CD8-positive, alpha-beta memory T cell (primary cell): ENCODE data around the gene RWDD4. TPM values are rescaled to one million over a fixed set of nuclear protein-coding genes. Genes with fewer than 3 reads are reported as not detected.

Experiments
- CTCF ChIA-PET: fragments of 350-600 bp; sonication (Branson Sonifier 250); formaldehyde crosslinking; loops from one replicate; lab custom pipeline; 2021; ENCODE audit warnings: antibody characterized with exemption; lab: Charles Lee
- POLR2A ChIA-PET: fragments of 350-600 bp; sonication (Branson Sonifier 250); formaldehyde crosslinking; loops from one replicate; lab custom pipeline; 2021; ENCODE audit warnings: antibody characterized with exemption; lab: Charles Lee
- DNase-seq, 5 donors: peaks; one replicate each; pipeline versions ENCODE4 v3.0.0 to v3.0.0-alpha.2; 2020 to 2022; ENCODE audit warnings: mixed read lengths in 1 of 5
- H3K27ac ChIP-seq: one replicate; pipeline ENCODE4 v1.7.0; 2013; ENCODE audit warnings: low read depth, mild to moderate bottlenecking, low read length, moderate library complexity
- H3K27me3 ChIP-seq: 2 replicates; pipeline ENCODE4 v1.7.0; 2013; ENCODE audit warnings: low read length, mild to moderate bottlenecking; ENCODE audit not compliant: insufficient read depth, poor library complexity, severe bottlenecking
- H3K36me3 ChIP-seq: 2 replicates; pipeline ENCODE4 v1.7.0; 2013; ENCODE audit warnings: mild to moderate bottlenecking, low read length, moderate library complexity; ENCODE audit not compliant: insufficient read depth
- H3K4me1 ChIP-seq: 2 replicates; pipeline ENCODE4 v1.7.0; 2013; ENCODE audit warnings: mild to moderate bottlenecking, low read length, moderate library complexity; ENCODE audit not compliant: insufficient read depth
- H3K4me3 ChIP-seq: 2 replicates; pipeline ENCODE4 v1.7.0; 2013; ENCODE audit warnings: mild to moderate bottlenecking, low read length
- H3K9me3 ChIP-seq: 2 replicates; pipeline ENCODE4 v1.7.0; 2013; ENCODE audit warnings: mild to moderate bottlenecking, low read length
- H3K27ac Mint-ChIP-seq, 8 donors: one replicate each; pipeline ENCODE4 v1.8.0; 2020 to 2021; ENCODE audit warnings: mixed read lengths in 8 of 8, mild to moderate bottlenecking in 6 of 8, inconsistent platforms in 3 of 8, moderate library complexity in 3 of 8
- H3K27me3 Mint-ChIP-seq, 2 donors: one replicate each; pipeline ENCODE4 v1.8.0; 2020 to 2021; ENCODE audit warnings: mixed read lengths in 2 of 2, mild to moderate bottlenecking in 1 of 2, moderate library complexity in 1 of 2
- H3K36me3 Mint-ChIP-seq, 3 donors: one replicate each; pipeline ENCODE4 v1.8.0; 2020 to 2021; ENCODE audit warnings: mixed read lengths in 3 of 3, inconsistent platforms in 1 of 3, mild to moderate bottlenecking in 1 of 3
- H3K4me1 Mint-ChIP-seq, 3 donors: one replicate each; pipeline ENCODE4 v1.8.0; 2020 to 2021; ENCODE audit warnings: mixed read lengths in 3 of 3, inconsistent platforms in 1 of 3, mild to moderate bottlenecking in 1 of 3
- H3K4me3 Mint-ChIP-seq, 7 donors: one replicate each; pipeline ENCODE4 v1.8.0; 2020 to 2021; ENCODE audit warnings: mixed read lengths in 7 of 7, mild to moderate bottlenecking in 6 of 7, moderate library complexity in 4 of 7, inconsistent platforms in 2 of 7
- H3K9me3 Mint-ChIP-seq, 5 donors: one replicate each; pipeline ENCODE4 v1.8.0; 2020 to 2022; ENCODE audit warnings: mixed read lengths in 5 of 5, mild to moderate bottlenecking in 3 of 5, moderate library complexity in 2 of 5, inconsistent platforms in 1 of 5
- polyA plus RNA-seq: library from polyadenylated mRNA; unstranded; fragments of 300-500 nt; fragmentation: Illumina TruSeq; gene quantifications from one replicate; pipeline ENCODE4 v1.2.3, GENCODE V29; 2021
- total RNA-seq, 2 experiments: library from RNA; stranded (reverse); gene quantifications; one replicate each; pipeline ENCODE4 v1.2.3, GENCODE V29; 2021

The RWDD4 gene
- 10 to 100 TPM; 28.4 to 30.8 TPM for total RNA-seq
- polyA plus RNA-seq, result 21.3 TPM

DNA sequence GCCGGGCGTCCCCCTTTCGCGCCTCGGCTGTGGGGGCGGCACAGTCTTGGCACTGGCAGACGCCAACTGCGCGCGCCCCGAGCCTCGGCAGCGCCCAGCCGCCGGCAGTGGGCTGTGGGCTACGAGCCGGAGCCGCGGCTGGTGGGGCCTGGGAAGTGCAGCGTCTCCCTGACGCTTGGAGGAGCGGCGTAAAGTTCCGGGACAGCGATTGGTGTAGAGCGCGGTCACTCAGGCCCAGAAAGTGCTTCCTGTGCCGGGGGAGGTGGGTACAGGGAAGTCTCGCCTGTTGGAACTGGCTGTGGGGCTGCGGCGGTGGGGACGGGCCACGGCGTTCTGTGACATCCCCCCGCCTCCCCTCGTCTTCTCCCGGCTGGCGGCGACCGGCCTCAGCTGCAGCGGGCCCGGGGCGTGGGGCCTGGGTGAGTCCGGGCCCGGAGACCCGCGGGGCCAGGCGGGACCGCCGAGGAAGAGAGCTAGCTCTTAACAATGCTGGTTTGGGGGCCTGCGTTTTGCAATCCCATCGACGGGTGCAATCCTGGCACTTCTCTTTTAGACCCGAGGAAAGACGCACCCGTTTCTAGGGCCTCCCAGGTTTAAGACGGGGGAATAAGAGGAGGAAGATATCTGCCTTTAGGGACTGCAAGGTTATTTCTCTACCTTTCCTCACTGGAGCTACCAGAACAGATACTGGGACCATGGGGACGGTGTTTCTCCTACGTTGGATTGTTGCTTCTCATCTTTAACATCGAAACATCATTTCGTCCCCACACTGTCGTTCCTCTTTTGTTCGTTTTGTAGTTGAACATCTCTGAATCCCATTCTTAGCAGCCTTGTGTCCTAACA is at the start of gene RWDD4, which contains the start of gene TRAPPC11:
TSS of gene RWDD4 (minus strand) at position 157 of the 843 bp plus-strand sequence. CDS start 233 bp downstream, outside the sequence.
TSS of gene TRAPPC11 (plus strand) at position 265 of the 843 bp plus-strand sequence. CDS start 4,575 bp downstream, outside the sequence.
- Mint-ChIP-seq H3K27me3 (no peaks in the 10 kb centered on the region), H3K9me3 (no peaks in the 10 kb centered on the region), H3K4me3 (peak within 1 kb of the TSS; percentile 93 to 98 (median 96)), H3K36me3 (peaks cover 0 to 21% (median 4%) of the 10 kb centered on the region in 3 donors), H3K27ac (peak within 1 kb of the TSS; percentile 92 to 99 (median 98)), H3K4me1 (peaks cover 35 to 57% (median 50%) of the 10 kb centered on the region in 3 donors)
- Histone ChIP-seq H3K36me3 (peaks cover under 1% of the 10 kb centered on the region), H3K27me3 (no peaks in the 10 kb centered on the region), H3K4me1 (peaks cover 30% of the 10 kb centered on the region), H3K27ac (peak within 1 kb of the TSS; percentile 79), H3K9me3 (no peaks in the 10 kb centered on the region), H3K4me3 (peak within 1 kb of the TSS; percentile 80)
- ChIA-PET POLR2A (interaction anchor here (0.6 to 0.8 kb wide), 2 partner anchors 152 to 155 kb away, joined by 3 to 4 read pairs; no protein-coding TSS in a partner anchor), CTCF (interaction anchor here (1.0 to 1.5 kb wide), 2 partner anchors 12 to 155 kb away, joined by 3 to 5 read pairs; no protein-coding TSS in a partner anchor)
- peak; percentile 95 to 98 (median 97) for DNase-seq

DNA sequence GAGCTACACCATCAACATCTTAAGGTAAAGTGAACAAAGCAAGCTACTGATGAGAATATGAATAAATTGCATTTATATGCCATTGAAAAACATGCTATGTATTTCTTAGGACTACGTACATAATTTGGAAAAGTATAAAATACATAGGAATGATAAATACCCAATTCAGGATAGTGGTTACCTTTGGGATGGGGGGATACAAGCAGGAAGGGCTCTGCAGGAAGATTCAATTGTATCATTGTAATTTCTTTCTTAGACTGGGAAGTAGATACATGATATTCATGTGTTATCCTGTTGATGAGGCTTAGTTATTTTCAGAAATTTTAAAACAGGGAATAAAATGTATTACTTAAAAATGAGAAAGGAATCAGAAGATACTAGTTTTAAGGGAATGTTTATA is 43.5 kb upstream of the RWDD4 start:
- Mint-ChIP-seq H3K9me3 (no peaks in the 10 kb centered on the region), H3K4me3 (no peak overlapping the region), H3K4me1 (peaks cover 0 to 2% (median 0%) of the 10 kb centered on the region in 3 donors), H3K27me3 (no peaks in the 10 kb centered on the region), H3K27ac (peak overlapping the region in 1 of 8 donors; percentile 25), H3K36me3 (peaks cover 19 to 82% (median 35%) of the 10 kb centered on the region in 3 donors)
- POLR2A ChIA-PET, result no interaction called here
- Histone ChIP-seq H3K4me3 (no peak overlapping the region), H3K36me3 (peaks cover 38% of the 10 kb centered on the region), H3K27me3 (no peaks in the 10 kb centered on the region), H3K27ac (no peak overlapping the region), H3K4me1 (no peaks in the 10 kb centered on the region), H3K9me3 (no peaks in the 10 kb centered on the region)
- CTCF ChIA-PET, result no interaction called here
- DNase-seq, result no peak

DNA sequence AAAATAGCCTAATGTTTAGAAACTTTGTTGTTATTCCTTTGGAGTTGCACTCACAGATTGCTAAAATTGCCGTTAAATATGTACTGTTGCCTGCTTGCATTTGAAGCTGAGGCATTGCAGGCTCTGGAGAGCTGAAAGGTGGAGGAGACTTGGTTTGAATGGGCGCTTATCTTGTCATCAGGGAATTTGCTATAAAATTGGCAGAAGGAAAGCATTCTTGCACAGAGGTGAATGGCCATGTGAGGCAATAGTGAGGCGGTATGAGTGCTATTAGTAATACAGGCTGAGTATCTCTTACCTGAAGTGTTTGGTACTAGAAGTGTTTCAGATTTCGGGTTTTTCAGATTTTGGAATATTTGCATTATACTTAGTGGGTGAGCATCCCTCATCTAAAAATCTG is 41.4 kb upstream of the RWDD4 start:
- ChIA-PET POLR2A (no interaction called here), CTCF (interaction anchor here (1.5 kb wide), 1 partner anchor 9 kb away, joined by 4 read pairs; no protein-coding TSS in a partner anchor)
- Histone ChIP-seq H3K27ac (no peak overlapping the region), H3K27me3 (no peaks in the 10 kb centered on the region), H3K9me3 (no peaks in the 10 kb centered on the region), H3K4me1 (no peaks in the 10 kb centered on the region), H3K4me3 (no peak overlapping the region), H3K36me3 (peaks cover 54% of the 10 kb centered on the region)
- H3K9me3 Mint-ChIP-seq, result no peaks in the 10 kb centered on the region
- H3K4me3 Mint-ChIP-seq, result no peak overlapping the region
- H3K36me3 Mint-ChIP-seq, result peaks cover 19 to 87% (median 28%) of the 10 kb centered on the region in 3 donors
- H3K4me1 Mint-ChIP-seq, result peaks cover 0 to 2% (median 0%) of the 10 kb centered on the region in 3 donors
- DNase-seq, result no peak
- H3K27ac Mint-ChIP-seq, result peak overlapping the region in 1 of 8 donors; percentile 77
- no peaks in the 10 kb centered on the region for H3K27me3 Mint-ChIP-seq

DNA sequence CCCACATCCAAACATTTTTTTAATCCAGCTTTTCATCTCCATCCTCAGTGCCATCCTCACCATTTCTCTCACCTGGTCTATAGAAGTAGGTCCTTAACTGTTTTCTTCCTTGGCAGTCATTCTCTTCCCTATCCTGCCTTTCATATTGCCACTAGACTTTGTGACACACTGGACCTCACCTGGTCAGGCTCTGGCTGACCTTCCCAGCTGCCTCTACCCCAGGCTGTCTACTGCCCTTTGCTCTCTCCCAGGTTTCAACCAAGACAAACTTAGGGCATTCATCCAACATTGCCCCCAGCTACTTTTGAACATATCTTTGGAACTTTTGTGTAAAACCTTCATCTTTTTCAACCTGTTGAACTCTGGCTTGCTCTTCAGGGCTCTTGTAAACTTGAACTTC is 39.9 kb upstream of the RWDD4 start:
- H3K4me3 Mint-ChIP-seq, result no peak overlapping the region

DNA sequence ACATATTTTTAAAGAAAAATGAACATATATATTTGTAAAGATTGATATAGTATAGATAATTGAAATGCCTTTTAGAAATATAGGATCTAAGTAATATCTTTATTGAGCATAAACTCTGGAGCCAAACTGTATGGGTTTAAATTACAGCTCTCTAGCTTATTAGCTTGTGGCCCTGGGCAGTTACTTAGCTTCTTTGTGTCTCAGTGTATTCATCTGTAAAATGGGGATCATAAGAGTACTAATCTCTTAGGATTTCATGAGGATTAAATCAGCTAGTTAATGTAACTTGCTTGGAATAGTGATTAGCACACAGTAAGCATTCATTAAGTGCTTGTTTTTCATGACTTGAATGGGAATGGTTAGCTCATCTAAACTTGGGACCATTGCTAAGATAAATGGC is 32.9 kb upstream of the RWDD4 start:
- Histone ChIP-seq H3K27ac (no peak overlapping the region), H3K36me3 (peaks cover 48% of the 10 kb centered on the region), H3K9me3 (no peaks in the 10 kb centered on the region), H3K4me1 (no peaks in the 10 kb centered on the region), H3K4me3 (no peak overlapping the region), H3K27me3 (no peaks in the 10 kb centered on the region)
- ChIA-PET CTCF (no interaction called here), POLR2A (no interaction called here)
- Mint-ChIP-seq H3K9me3 (no peaks in the 10 kb centered on the region), H3K4me1 (peaks cover 0 to 6% (median 5%) of the 10 kb centered on the region in 3 donors), H3K4me3 (no peak overlapping the region), H3K36me3 (peaks cover 10 to 79% (median 23%) of the 10 kb centered on the region in 3 donors), H3K27ac (no peak overlapping the region), H3K27me3 (peaks cover 0 to 1% of the 10 kb centered on the region in 2 donors)
- DNase-seq, result no peak

More for the DNA sequence above, 39.9 kb upstream of the RWDD4 start:
- POLR2A ChIA-PET, result no interaction called here
- Mint-ChIP-seq H3K36me3 (peaks cover 19 to 90% (median 25%) of the 10 kb centered on the region in 3 donors), H3K4me1 (peaks cover 0 to 2% (median 0%) of the 10 kb centered on the region in 3 donors), H3K9me3 (no peaks in the 10 kb centered on the region), H3K27ac (peak overlapping the region in 3 of 8 donors; percentile 6 to 30 (median 23)), H3K27me3 (peaks cover 0 to 1% of the 10 kb centered on the region in 2 donors)
- Histone ChIP-seq H3K4me1 (no peaks in the 10 kb centered on the region), H3K36me3 (peaks cover 60% of the 10 kb centered on the region), H3K27ac (no peak overlapping the region), H3K4me3 (no peak overlapping the region), H3K27me3 (no peaks in the 10 kb centered on the region), H3K9me3 (no peaks in the 10 kb centered on the region)
- CTCF ChIA-PET, result no interaction called here
- DNase-seq, result no peak

DNA sequence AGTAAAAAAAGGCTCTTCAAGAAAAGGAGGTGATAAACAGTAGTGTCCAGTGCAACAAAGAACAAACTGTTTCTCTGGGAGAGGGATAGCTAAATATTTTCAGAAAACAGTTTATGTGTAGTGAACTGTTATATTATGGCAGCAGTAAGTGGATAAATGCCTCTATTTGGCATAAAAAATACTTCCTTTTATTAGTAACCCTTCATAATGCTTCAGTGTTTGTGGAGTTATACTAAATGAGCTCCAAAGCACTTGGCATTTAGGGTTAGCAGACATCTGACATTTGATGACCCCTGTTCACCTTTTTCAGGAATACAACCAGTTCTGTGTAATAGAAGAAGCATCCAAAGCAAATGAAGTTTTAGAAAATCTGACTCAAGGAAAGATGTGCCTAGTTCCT is 32.0 kb upstream of the RWDD4 start:
- POLR2A ChIA-PET, result no interaction called here
- Histone ChIP-seq H3K36me3 (peaks cover 40% of the 10 kb centered on the region), H3K27ac (no peak overlapping the region), H3K4me3 (no peak overlapping the region), H3K4me1 (no peaks in the 10 kb centered on the region), H3K27me3 (no peaks in the 10 kb centered on the region), H3K9me3 (no peaks in the 10 kb centered on the region)
- DNase-seq, result no peak
- Mint-ChIP-seq H3K27me3 (peaks cover 0 to 1% of the 10 kb centered on the region in 2 donors), H3K27ac (peak overlapping the region in 3 of 8 donors; percentile 61 to 72 (median 69)), H3K4me3 (no peak overlapping the region), H3K9me3 (no peaks in the 10 kb centered on the region), H3K4me1 (peaks cover 0 to 6% (median 5%) of the 10 kb centered on the region in 3 donors), H3K36me3 (peaks cover 10 to 78% (median 23%) of the 10 kb centered on the region in 3 donors)
- CTCF ChIA-PET, result interaction anchor here (1.5 kb wide), 1 partner anchor 16 kb away, joined by 3 read pairs; no protein-coding TSS in a partner anchor

DNA sequence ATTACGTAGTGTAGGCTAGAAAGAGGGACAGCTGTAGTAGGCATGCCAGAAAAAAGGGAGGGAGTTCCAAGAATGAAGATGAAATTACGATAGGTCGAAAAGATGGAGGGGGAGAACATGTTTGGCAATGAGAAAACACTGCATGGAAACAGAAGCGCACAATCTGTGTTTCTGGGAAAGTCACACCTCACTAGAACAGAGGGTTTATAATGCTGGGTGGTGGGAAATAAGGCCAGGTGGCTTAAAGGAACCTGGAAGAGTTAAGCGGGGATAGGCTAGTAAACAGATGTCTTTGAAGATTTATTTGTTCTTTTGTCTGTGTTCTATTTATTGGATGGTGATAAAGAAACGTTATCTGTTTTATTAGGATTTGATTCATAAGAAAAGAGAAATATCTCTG is 29.2 kb upstream of the RWDD4 start:
- peaks cover 34% of the 10 kb centered on the region for H3K36me3 ChIP-seq
- no peaks in the 10 kb centered on the region for H3K27me3 ChIP-seq
- H3K4me1 ChIP-seq, result no peaks in the 10 kb centered on the region
- no peak overlapping the region for H3K27ac ChIP-seq
- H3K9me3 ChIP-seq, result no peaks in the 10 kb centered on the region
- no peaks in the 10 kb centered on the region for H3K9me3 Mint-ChIP-seq
- no peak overlapping the region for H3K4me3 ChIP-seq
- H3K4me3 Mint-ChIP-seq, result no peak overlapping the region
- DNase-seq, result no peak
- peaks cover 10 to 82% (median 28%) of the 10 kb centered on the region in 3 donors for H3K36me3 Mint-ChIP-seq
- no peak overlapping the region for H3K27ac Mint-ChIP-seq
- ChIA-PET POLR2A (no interaction called here), CTCF (no interaction called here)
- H3K27me3 Mint-ChIP-seq, result no peaks in the 10 kb centered on the region
- H3K4me1 Mint-ChIP-seq, result peaks cover 0 to 6% (median 5%) of the 10 kb centered on the region in 3 donors

DNA sequence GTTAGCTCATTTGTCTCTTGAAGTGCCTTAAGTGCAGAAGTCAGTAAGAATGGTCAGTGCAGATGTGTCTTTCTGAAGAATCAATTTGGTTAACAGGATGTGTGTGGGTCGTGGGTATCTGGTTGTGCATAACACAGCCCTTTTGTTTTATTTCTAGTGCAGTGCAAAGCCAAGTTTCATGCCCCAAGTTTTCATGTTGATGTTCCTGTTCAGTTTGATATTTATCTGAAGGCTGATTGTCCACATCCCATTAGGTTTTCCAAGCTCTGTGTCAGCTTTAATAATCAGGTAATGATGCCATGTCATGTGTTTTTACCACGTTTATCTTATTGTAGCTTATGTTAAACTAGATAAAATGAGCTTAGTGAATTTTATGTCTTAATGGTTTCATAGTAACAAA is 27.5 kb upstream of the RWDD4 start:
- CTCF ChIA-PET, result no interaction called here
- POLR2A ChIA-PET, result no interaction called here
- H3K27ac ChIP-seq, result no peak overlapping the region

More for the DNA sequence above, 27.5 kb upstream of the RWDD4 start:
- Mint-ChIP-seq H3K36me3 (peaks cover 4 to 79% (median 23%) of the 10 kb centered on the region in 3 donors), H3K27me3 (no peaks in the 10 kb centered on the region), H3K4me1 (peaks cover 0 to 6% (median 5%) of the 10 kb centered on the region in 3 donors), H3K9me3 (no peaks in the 10 kb centered on the region), H3K27ac (no peak overlapping the region), H3K4me3 (no peak overlapping the region)
- H3K36me3 ChIP-seq, result peaks cover 28% of the 10 kb centered on the region
- H3K9me3 ChIP-seq, result no peaks in the 10 kb centered on the region
- no peak overlapping the region for H3K4me3 ChIP-seq
- DNase-seq, result no peak
- no peaks in the 10 kb centered on the region for H3K27me3 ChIP-seq
- H3K4me1 ChIP-seq, result no peaks in the 10 kb centered on the region
